PC-3 (cell line): ENCODE data around the gene SCFD1.

Experiments used
- CTCF ChIP-seq: fragments of 300-600 bp; sonication (generic); conservative IDR thresholded peaks from 2 replicates; pipeline ENCODE4 v1.5.1; 2017; ENCODE audit warnings: antibody characterized with exemption, low read depth, mild to moderate bottlenecking, low read length
- EZH2phosphoT487 ChIP-seq: fragments of 300-600 bp; sonication (generic); IDR thresholded peaks from 2 replicates; pipeline ENCODE4 v1.6.1; 2018; ENCODE audit warnings: mild to moderate bottlenecking, antibody characterized with exemption, low read length, borderline replicate concordance

- TF ChIP-seq CTCF (no peak), EZH2phosphoT487 (no peak)
Observed at GRCh38 chr14:30614155-30614554, 8.0 kb upstream of the SCFD1 start.
